WTC11 (cell line): Measurements from ENCODE around the gene CASP3. TPM values are rescaled to one million over a fixed set of nuclear protein-coding genes. Genes with fewer than 3 reads are reported as not detected.

Experiments used
- ATAC-seq: fragments of 200-7000 bp; cut with Tn5 transposase; 2 replicates; pipeline ENCODE4 v1.10.0; 2021; ENCODE audit warnings: mild to moderate bottlenecking, moderate library complexity
- CTCF ChIA-PET: fragments of 300-600 bp; sonication (Branson Sonifier 250); formaldehyde crosslinking; loops from one replicate; lab custom pipeline; 2021; ENCODE audit warnings: antibody characterized with exemption; lab: Charles Lee
- POLR2A ChIA-PET: fragments of 350-600 bp; sonication (Branson Sonifier 250); formaldehyde crosslinking; loops from one replicate; lab custom pipeline; 2021; ENCODE audit warnings: antibody characterized with exemption; lab: Charles Lee
- DNase-seq: peaks from one replicate; pipeline ENCODE4 v3.0.0; 2021; ENCODE audit warnings: low spot score
- H3K27ac Mint-ChIP-seq: 2 replicates; pipeline ENCODE4 v1.8.0; 2021; ENCODE audit warnings: mixed read lengths
- H3K27me3 Mint-ChIP-seq: 2 replicates; pipeline ENCODE4 v1.8.0; 2021; ENCODE audit warnings: low read depth, mild to moderate bottlenecking, moderate library complexity, mixed read lengths
- H3K36me3 Mint-ChIP-seq: 2 replicates; pipeline ENCODE4 v1.8.0; 2021; ENCODE audit warnings: mixed read lengths
- H3K4me1 Mint-ChIP-seq: 2 replicates; pipeline ENCODE4 v1.8.0; 2022; ENCODE audit warnings: mixed read lengths
- H3K4me3 Mint-ChIP-seq: 2 replicates; pipeline ENCODE4 v1.8.0; 2021; ENCODE audit warnings: mild to moderate bottlenecking, moderate library complexity, mixed read lengths
- H3K9me3 Mint-ChIP-seq: 2 replicates; pipeline ENCODE4 v1.8.0; 2021; ENCODE audit warnings: mixed read lengths
- ATF1 ChIP-seq: sonication (generic); formaldehyde crosslinking; IDR thresholded peaks from 2 replicates; pipeline ENCODE4 v1.8.1; 2023; ENCODE audit warnings: mild to moderate bottlenecking, moderate library complexity, missing genetic modification reagents
- ATF3 ChIP-seq: sonication (generic); formaldehyde crosslinking; conservative IDR thresholded peaks from 2 replicates; pipeline ENCODE4 v1.8.1; 2022; ENCODE audit warnings: mild to moderate bottlenecking, missing genetic modification reagents
- CREB1 ChIP-seq: sonication (generic); formaldehyde crosslinking; IDR thresholded peaks from 2 replicates; pipeline ENCODE4 v1.8.0; 2023; ENCODE audit warnings: mild to moderate bottlenecking, missing genetic modification reagents
- CREM ChIP-seq: sonication (generic); formaldehyde crosslinking; IDR thresholded peaks from 2 replicates; pipeline ENCODE4 v1.8.1; 2022; ENCODE audit warnings: mild to moderate bottlenecking, missing genetic modification reagents, moderate library complexity
- CTCF ChIP-seq: fragments of 200-600 bp; IDR thresholded peaks from 2 replicates; pipeline ENCODE4 v1.8.0; 2022; ENCODE audit warnings: antibody characterized with exemption
- E2F4 ChIP-seq: sonication (generic); formaldehyde crosslinking; IDR thresholded peaks from 2 replicates; pipeline ENCODE4 v1.8.1; 2022; ENCODE audit warnings: low read depth, mild to moderate bottlenecking, moderate library complexity, missing genetic modification reagents, borderline replicate concordance
- E2F5 ChIP-seq: sonication (generic); formaldehyde crosslinking; IDR thresholded peaks from 2 replicates; pipeline ENCODE4 v1.8.1; 2022; ENCODE audit warnings: mild to moderate bottlenecking, moderate library complexity, missing genetic modification reagents
- GRHL2 ChIP-seq: fragments of 250-450 bp; sonication (Bioruptor Pico); IDR thresholded peaks from 2 replicates; pipeline ENCODE4 v1.8.0; 2022; ENCODE audit warnings: mild to moderate bottlenecking, moderate library complexity; ENCODE audit not compliant: insufficient replicate concordance, severe bottlenecking
- GTF2I ChIP-seq: fragments of 250-450 bp; sonication (Bioruptor Pico); conservative IDR thresholded peaks from 2 replicates; pipeline ENCODE4 v1.4.0; 2021; ENCODE audit warnings: mild to moderate bottlenecking
- HMGXB4 ChIP-seq: sonication (generic); formaldehyde crosslinking; IDR thresholded peaks from 2 replicates; pipeline ENCODE4 v1.8.1; 2023; ENCODE audit warnings: mild to moderate bottlenecking, moderate library complexity, missing genetic modification reagents
- KAT7 ChIP-seq: sonication (generic); formaldehyde crosslinking; IDR thresholded peaks from 2 replicates; pipeline ENCODE4 v1.8.1; 2023; ENCODE audit warnings: missing genetic modification reagents, mild to moderate bottlenecking, borderline replicate concordance
- MAX ChIP-seq: sonication (generic); formaldehyde crosslinking; IDR thresholded peaks from 2 replicates; pipeline ENCODE4 v1.8.0; 2022; ENCODE audit warnings: mild to moderate bottlenecking, missing genetic modification reagents
- NFE2L1 ChIP-seq: sonication (generic); formaldehyde crosslinking; IDR thresholded peaks from 2 replicates; pipeline ENCODE4 v1.8.1; 2023; ENCODE audit warnings: missing genetic modification reagents
- NFYB ChIP-seq: sonication (generic); formaldehyde crosslinking; conservative IDR thresholded peaks from 2 replicates; pipeline ENCODE4 v1.8.0; 2022; ENCODE audit warnings: low read depth, missing genetic modification reagents
- RORB ChIP-seq: fragments of 250-450 bp; sonication (Bioruptor Pico); IDR thresholded peaks from 2 replicates; pipeline ENCODE4 v1.9.0; 2021; ENCODE audit warnings: mild to moderate bottlenecking
- SMAD3 ChIP-seq: sonication (generic); formaldehyde crosslinking; IDR thresholded peaks from 2 replicates; pipeline ENCODE4 v1.8.0; 2022; ENCODE audit warnings: missing genetic modification reagents, mild to moderate bottlenecking, borderline replicate concordance
- SP1 ChIP-seq: sonication (generic); formaldehyde crosslinking; conservative IDR thresholded peaks from 2 replicates; pipeline ENCODE4 v1.8.1; 2022; ENCODE audit warnings: missing genetic modification reagents
- STAT6 ChIP-seq: sonication (generic); formaldehyde crosslinking; conservative IDR thresholded peaks from 2 replicates; pipeline ENCODE4 v1.8.1; 2023; ENCODE audit warnings: mild to moderate bottlenecking, low read depth, missing genetic modification reagents, moderate library complexity
- TEAD4 ChIP-seq: sonication (generic); formaldehyde crosslinking; IDR thresholded peaks from 2 replicates; pipeline ENCODE4 v1.8.0; 2022; ENCODE audit warnings: mild to moderate bottlenecking, missing genetic modification reagents
- TP53 ChIP-seq: sonication (generic); formaldehyde crosslinking; IDR thresholded peaks from 2 replicates; pipeline ENCODE4 v1.8.1; 2023; ENCODE audit warnings: mild to moderate bottlenecking, missing genetic modification reagents
- USF1 ChIP-seq: sonication (generic); formaldehyde crosslinking; IDR thresholded peaks from 2 replicates; pipeline ENCODE4 v1.8.0; 2022; ENCODE audit warnings: mild to moderate bottlenecking, missing genetic modification reagents
- ZBTB43 ChIP-seq: sonication (generic); formaldehyde crosslinking; IDR thresholded peaks from 2 replicates; pipeline ENCODE4 v1.8.1; 2023; ENCODE audit warnings: mild to moderate bottlenecking, missing genetic modification reagents
- ZNF121 ChIP-seq: sonication (generic); formaldehyde crosslinking; IDR thresholded peaks from 2 replicates; pipeline ENCODE4 v1.8.0; 2023; ENCODE audit warnings: missing genetic modification reagents
- ZNF232 ChIP-seq: sonication (generic); formaldehyde crosslinking; IDR thresholded peaks from 2 replicates; pipeline ENCODE4 v1.8.0; 2022; ENCODE audit warnings: mild to moderate bottlenecking, missing genetic modification reagents
- total RNA-seq: library from RNA; stranded (reverse); gene quantifications from 3 replicates; pipeline ENCODE4 v1.2.3, GENCODE V29; 2021

The CASP3 gene
- total RNA-seq, 1 experiment from 2014 or later = 78.9 TPM

- Mint-ChIP-seq H3K9me3 (no peaks in the 10 kb centered on the region), H3K4me3 (peak overlapping the region; percentile 88), H3K4me1 (peaks cover 66% of the 10 kb centered on the region), H3K36me3 (no peaks in the 10 kb centered on the region; the same call in 1 of the 2 replicates), H3K27ac (peak overlapping the region; percentile 78), H3K27me3 (no peaks in the 10 kb centered on the region)
- DNase-seq (peak; percentile 45), ATAC-seq (no peak)
- ChIA-PET POLR2A (interaction anchor here (0.5 to 2.8 kb wide), 5 partner anchors 32 to 174 kb away, joined by 3 to 11 read pairs (median 3); partner anchors contain the start of genes CENPU and IRF2), CTCF (interaction anchor here (1.2 to 2.2 kb wide), 4 partner anchors 86 to 384 kb away, joined by 4 to 12 read pairs (median 6); partner anchors contain the start of genes CENPU and IRF2)
- TF ChIP-seq TEAD4 (CRISPR knock-in tag) = no peak
- no peak for TF ChIP-seq ZNF121 (CRISPR knock-in tag)
- 0 out of 2 replicates have a peak, but pooled peaks have one; percentile 63 for TF ChIP-seq HMGXB4
- 0 out of 2 replicates have a peak, but pooled peaks have one; percentile 29 for TF ChIP-seq MAX (CRISPR knock-in tag)
- TF ChIP-seq ATF3 (CRISPR knock-in tag) = no peak
- no peak for TF ChIP-seq CREB1 (CRISPR knock-in tag)
- TF ChIP-seq KAT7 (CRISPR knock-in tag) = 0 out of 2 replicates have a peak, but pooled peaks have one; percentile 19
- TF ChIP-seq SMAD3 = peak; percentile 62; the same call in 1 of the 2 replicates
- no peak for TF ChIP-seq CREM
- peak; percentile 59; the same call in 1 of the 2 replicates for TF ChIP-seq ZNF232 (CRISPR knock-in tag)
- TF ChIP-seq E2F4 (CRISPR knock-in tag) = no peak
- TF ChIP-seq GTF2I (CRISPR knock-in tag) = no peak
- TF ChIP-seq ZBTB43 = 0 out of 2 replicates have a peak, but pooled peaks have one; percentile 59
- TF ChIP-seq SP1 = 0 out of 2 replicates have a peak, but pooled peaks have one; percentile 34
- TF ChIP-seq E2F5 (CRISPR knock-in tag) = 0 out of 2 replicates have a peak, but pooled peaks have one; percentile 40
- TF ChIP-seq GRHL2 (CRISPR knock-in tag) = no peak
- TF ChIP-seq NFE2L1 (CRISPR knock-in tag) = 0 out of 2 replicates have a peak, but pooled peaks have one; percentile 35
These were observed 778 bp downstream of the CASP3 start for GRCh38 chr4:184648313-184649025.

GRCh38 chr4:184648054-184648312 is 1.3 kb downstream of the CASP3 start:
- H3K4me1 Mint-ChIP-seq = peaks cover 64% of the 10 kb centered on the region
- H3K27ac Mint-ChIP-seq = peak overlapping the region; percentile 78
- H3K4me3 Mint-ChIP-seq = peak overlapping the region; percentile 88
- no peaks in the 10 kb centered on the region; the same call in 1 of the 2 replicates for H3K36me3 Mint-ChIP-seq
- no peaks in the 10 kb centered on the region for H3K9me3 Mint-ChIP-seq
- ATAC-seq (no peak), DNase-seq (no peak)
- CTCF ChIA-PET = interaction anchor here (1.9 to 2.2 kb wide), 2 partner anchors 86 to 384 kb away, joined by 9 to 12 read pairs; partner anchors contain the start of gene CENPU
- no peaks in the 10 kb centered on the region for H3K27me3 Mint-ChIP-seq
- POLR2A ChIA-PET = interaction anchor here (2.8 kb wide), 1 partner anchor 86 kb away, joined by 11 read pairs; the partner anchor contains the start of gene CENPU
- no peak for TF ChIP-seq TP53 (CRISPR knock-in tag)
- no peak for TF ChIP-seq ATF1 (CRISPR knock-in tag)
- no peak for TF ChIP-seq CTCF
- no peak for TF ChIP-seq NFYB (CRISPR knock-in tag)
- no peak for TF ChIP-seq STAT6
- no peak for TF ChIP-seq RORB (CRISPR knock-in tag)
- TF ChIP-seq ZNF121 (CRISPR knock-in tag) = no peak
- TF ChIP-seq USF1 (CRISPR knock-in tag) = no peak
